MCF 10A (cell line): ENCODE data around the gene EDEM1. TPM values are rescaled to one million over a fixed set of nuclear protein-coding genes. Genes with fewer than 3 reads are reported as not detected.

ENCODE experiments used
- BruUV-seq: library from RNA; stranded (reverse); fragments of 400-500 nt; replicated peaks from 2 replicates; lab custom pipeline; 2021; lab: Mats Ljungman, UMichigan
- CTCF ChIA-PET: fragments of 300-600 bp; sonication (Branson Sonifier 250); formaldehyde crosslinking; extraction: SDS; loops from one replicate; lab custom pipeline; 2021; ENCODE audit warnings: antibody characterized with exemption, inconsistent platforms; lab: Yijun Ruan, JAX
- POLR2A ChIA-PET: fragments of 300-600, 350-650 bp; sonication (Branson Sonifier 250); formaldehyde crosslinking; extraction: SDS; loops from one replicate; lab custom pipeline; 2020; ENCODE audit warnings: antibody characterized with exemption, inconsistent platforms; lab: Yijun Ruan, JAX
- DNase-seq: peaks from one replicate; pipeline ENCODE4 v3.0.0-alpha.2; 2018; ENCODE audit not compliant: unreplicated experiment
- H3K27ac Mint-ChIP-seq: one replicate; pipeline ENCODE4 v1.8.0; 2022; ENCODE audit warnings: mild to moderate bottlenecking, low read depth, mixed read lengths; ENCODE audit not compliant: unreplicated experiment
- H3K27me3 Mint-ChIP-seq: one replicate; pipeline ENCODE4 v1.8.0; 2022; ENCODE audit warnings: mixed read lengths; ENCODE audit not compliant: insufficient read depth, unreplicated experiment
- H3K36me3 Mint-ChIP-seq: one replicate; pipeline ENCODE4 v1.8.0; 2022; ENCODE audit warnings: mild to moderate bottlenecking, moderate library complexity, mixed read lengths; ENCODE audit not compliant: insufficient read depth, unreplicated experiment
- H3K4me1 Mint-ChIP-seq: one replicate; pipeline ENCODE4 v1.8.0; 2022; ENCODE audit warnings: mixed read lengths; ENCODE audit not compliant: insufficient read depth, unreplicated experiment
- H3K4me3 Mint-ChIP-seq: one replicate; pipeline ENCODE4 v1.8.0; 2022; ENCODE audit warnings: mild to moderate bottlenecking, moderate library complexity, mixed read lengths; ENCODE audit not compliant: unreplicated experiment
- H3K9me3 Mint-ChIP-seq: one replicate; pipeline ENCODE4 v1.8.0; 2022; ENCODE audit warnings: mixed read lengths; ENCODE audit not compliant: unreplicated experiment
- intact Hi-C: fragments of 100-400 bp; cut with micrococcal nuclease; formaldehyde crosslinking; loops from 2 replicates; pipeline ENCODE4 v1.14.1; 2022
- total RNA-seq: library from RNA; stranded (reverse); gene quantifications from 2 replicates; pipeline ENCODE4 v1.2.3, GENCODE V29; 2022
- TF ChIP-seq, protein P1 (sequence below): fragments of 200-600 bp; IDR thresholded peaks from one replicate; pipeline ENCODE4 v1.8.0; 2022; ENCODE audit warnings: antibody characterized with exemption, mild to moderate bottlenecking; ENCODE audit not compliant: unreplicated experiment

Gene EDEM1
- total RNA-seq, 1 experiment from 2014 or later = 114 TPM

- no peak for DNase-seq
- intact Hi-C loops = no loop called here
- Mint-ChIP-seq H3K4me3 (no peak overlapping the region), H3K27ac (no peak overlapping the region), H3K36me3 (peaks cover 16% of the 10 kb centered on the region), H3K4me1 (peaks cover 45% of the 10 kb centered on the region), H3K9me3 (no peaks in the 10 kb centered on the region), H3K27me3 (no peaks in the 10 kb centered on the region)
- TF ChIP-seq, protein P1, sequence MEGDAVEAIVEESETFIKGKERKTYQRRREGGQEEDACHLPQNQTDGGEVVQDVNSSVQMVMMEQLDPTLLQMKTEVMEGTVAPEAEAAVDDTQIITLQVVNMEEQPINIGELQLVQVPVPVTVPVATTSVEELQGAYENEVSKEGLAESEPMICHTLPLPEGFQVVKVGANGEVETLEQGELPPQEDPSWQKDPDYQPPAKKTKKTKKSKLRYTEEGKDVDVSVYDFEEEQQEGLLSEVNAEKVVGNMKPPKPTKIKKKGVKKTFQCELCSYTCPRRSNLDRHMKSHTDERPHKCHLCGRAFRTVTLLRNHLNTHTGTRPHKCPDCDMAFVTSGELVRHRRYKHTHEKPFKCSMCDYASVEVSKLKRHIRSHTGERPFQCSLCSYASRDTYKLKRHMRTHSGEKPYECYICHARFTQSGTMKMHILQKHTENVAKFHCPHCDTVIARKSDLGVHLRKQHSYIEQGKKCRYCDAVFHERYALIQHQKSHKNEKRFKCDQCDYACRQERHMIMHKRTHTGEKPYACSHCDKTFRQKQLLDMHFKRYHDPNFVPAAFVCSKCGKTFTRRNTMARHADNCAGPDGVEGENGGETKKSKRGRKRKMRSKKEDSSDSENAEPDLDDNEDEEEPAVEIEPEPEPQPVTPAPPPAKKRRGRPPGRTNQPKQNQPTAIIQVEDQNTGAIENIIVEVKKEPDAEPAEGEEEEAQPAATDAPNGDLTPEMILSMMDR = no peak
- no TSS peak for BruUV-seq
- CTCF ChIA-PET = no interaction called here
- POLR2A ChIA-PET = interaction anchor here (5.1 kb wide), 1 partner anchor 55 kb away, joined by 41 read pairs; no protein-coding TSS in a partner anchor
Observed at GRCh38 chr3:5140839-5141238, 46.7 kb upstream of the EDEM1 start.

DNA sequence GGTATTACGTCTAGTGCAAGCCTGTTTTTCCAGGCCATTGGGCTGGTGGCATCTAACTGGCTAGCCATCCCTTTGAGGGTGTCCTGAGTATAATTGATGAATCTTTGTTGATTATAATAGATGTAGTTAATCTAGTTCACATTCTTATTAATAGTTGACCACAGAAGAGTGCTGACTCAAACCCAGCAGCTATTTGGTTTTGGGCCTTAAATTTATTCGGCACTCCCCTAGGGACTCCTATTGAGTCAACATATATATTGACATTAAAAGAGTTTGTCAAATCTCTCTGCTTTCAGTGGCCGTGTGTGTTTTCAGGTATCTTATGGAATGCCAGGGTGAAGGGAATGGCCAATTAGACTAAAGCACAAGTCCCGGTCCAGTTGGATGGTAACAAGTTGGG is 45.7 kb upstream of the EDEM1 start:
- Mint-ChIP-seq H3K9me3 (no peaks in the 10 kb centered on the region), H3K36me3 (peaks cover 20% of the 10 kb centered on the region), H3K27ac (no peak overlapping the region), H3K27me3 (no peaks in the 10 kb centered on the region), H3K4me1 (peaks cover 39% of the 10 kb centered on the region), H3K4me3 (no peak overlapping the region)
- no peak for DNase-seq
- TF ChIP-seq, protein P1 = no peak
- no TSS peak for BruUV-seq
- intact Hi-C loops = no loop called here
- ChIA-PET POLR2A (interaction anchor here (0.7 kb wide), 1 partner anchor 52 kb away, joined by 3 read pairs; no protein-coding TSS in a partner anchor), CTCF (no interaction called here)

DNA sequence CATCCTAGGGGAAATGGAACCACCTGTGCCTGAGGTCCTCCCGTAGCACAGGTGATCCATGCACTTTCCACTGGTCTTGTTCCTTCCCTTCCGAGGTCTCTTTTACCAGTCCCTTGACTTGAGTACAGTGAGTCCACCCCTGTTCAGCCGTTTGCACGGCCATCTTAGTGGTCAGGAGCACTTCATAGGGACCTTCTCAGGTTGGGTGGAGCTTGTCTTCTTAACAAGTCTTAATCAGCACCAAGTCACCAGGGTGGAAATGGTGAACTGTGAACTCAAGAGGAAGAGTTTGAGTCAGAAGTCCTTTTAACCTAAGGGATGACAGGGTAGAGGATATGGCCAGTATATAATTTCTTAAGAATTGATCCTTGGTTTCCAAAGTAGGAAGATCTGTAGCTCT is 44.0 kb upstream of the EDEM1 start:
- no peak for DNase-seq
- H3K27me3 Mint-ChIP-seq = no peaks in the 10 kb centered on the region
- peaks cover 26% of the 10 kb centered on the region for H3K4me1 Mint-ChIP-seq
- H3K36me3 Mint-ChIP-seq = peaks cover 24% of the 10 kb centered on the region
- H3K27ac Mint-ChIP-seq = no peak overlapping the region
- H3K9me3 Mint-ChIP-seq = no peaks in the 10 kb centered on the region
- ChIA-PET POLR2A (interaction anchor here (1.6 kb wide), 1 partner anchor 16 kb away, joined by 3 read pairs; no protein-coding TSS in a partner anchor), CTCF (no interaction called here)
- intact Hi-C loops = no loop called here
- TF ChIP-seq, protein P1 = no peak
- BruUV-seq = no TSS peak
- no peak overlapping the region for H3K4me3 Mint-ChIP-seq

- Mint-ChIP-seq H3K4me1 (peaks cover 18% of the 10 kb centered on the region), H3K27me3 (no peaks in the 10 kb centered on the region), H3K9me3 (no peaks in the 10 kb centered on the region), H3K36me3 (peaks cover 24% of the 10 kb centered on the region), H3K4me3 (no peak overlapping the region), H3K27ac (no peak overlapping the region)
- BruUV-seq = no TSS peak
- intact Hi-C loops = no loop called here
- ChIA-PET CTCF (interaction anchor here (0.6 to 1.0 kb wide), 3 partner anchors 8 to 987 kb away, joined by 3 to 4 read pairs (median 3); no protein-coding TSS in a partner anchor), POLR2A (no interaction called here)
- TF ChIP-seq, protein P1 = no peak
- DNase-seq = no peak
Observed at GRCh38 chr3:5144316-5144994, 43.1 kb upstream of the EDEM1 start.
